Fibroblast of lung (primary cell): Measurements from ENCODE around the gene PLPP7.

Experiments used
- CTCF ChIP-seq, 2 donors: IDR thresholded peaks in 1 of 2; conservative IDR thresholded peaks in 1 of 2; 1 replicate in 1 of 2; 2 replicates in 1 of 2; pipeline ENCODE4 v1.5.1; 2011 to 2012; ENCODE audit warnings: low read length in 2 of 2, control low read depth in 1 of 2, inconsistent platforms in 1 of 2, low read depth in 1 of 2, mild to moderate bottlenecking in 1 of 2
- EZH2 ChIP-seq: IDR thresholded peaks from 2 replicates; pipeline ENCODE4 v1.5.1; 2012; ENCODE audit warnings: low read length, control low read depth, mild to moderate bottlenecking; ENCODE audit errors: missing control alignments

GRCh38 chr9:131264231-131264630, 25.3 kb upstream of the PLPP7 start:
- TF ChIP-seq CTCF (conservative IDR thresholded peaks at IDR 0.05 in 1 of 2, IDR thresholded peaks at IDR 0.05 in 1 of 2; ENCODE audit: low read depth in 1 of 2, low read length in 2 of 2) = no peak
- TF ChIP-seq EZH2 = no peak
